ENCODE measurements around the gene TNFRSF1A. TPM values are rescaled to one million over a fixed set of nuclear protein-coding genes. Genes with fewer than 3 reads are reported as not detected.
A peak's percentile ranks its signal among the peaks of the same experiment; 100 is the strongest.

TNFRSF1A gene
- total and polyA plus RNA-seq, 11 donors = 23.7 to 141 (median 54.2) TPM

DNA sequence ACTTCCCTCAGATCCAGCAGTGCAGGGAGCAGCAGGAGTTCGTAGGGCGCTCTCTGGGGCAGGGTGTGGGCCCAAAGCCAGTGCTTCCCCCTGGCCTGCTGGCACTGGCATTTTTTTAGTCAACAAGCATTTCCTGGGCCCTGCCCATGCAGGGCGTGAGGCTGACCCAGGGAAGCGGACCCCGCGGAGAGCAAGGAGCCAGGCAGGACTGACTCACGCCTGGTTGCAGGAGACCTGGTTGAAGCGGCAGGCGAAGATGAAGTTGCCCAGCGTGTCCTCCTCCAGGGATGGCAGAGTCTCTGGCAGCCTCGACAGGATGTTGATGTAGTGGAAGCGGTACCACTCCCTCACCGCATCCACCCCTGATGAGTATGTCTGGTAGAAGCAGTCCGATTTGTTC is 20.0 kb upstream of the TNFRSF1A start:
- no peak overlapping the region for H3K4me3 ChIP-seq
- no peaks in the 10 kb centered on the region for H3K36me3 ChIP-seq
- H3K4me1 ChIP-seq = peaks cover 0 to 57% (median 6%) of the 10 kb centered on the region in 12 donors
- ATAC-seq (peak in 3 of 4 donors; percentile 24 to 56 (median 28)), DNase-seq (peak in 3 of 5 donors; percentile 65 to 76 (median 68))
- 85 to 87% (median 86%) methylated on average over 14 of the region's 14 CpGs for WGBS, 4 donors
- intact Hi-C loops (cut with DNase I) = loop anchor here in 1 of 10 donors (2.0 kb wide), 1 partner anchor 19 kb away; the partner anchor contains the start of gene TNFRSF1A
- no peaks in the 10 kb centered on the region for H3K27me3 ChIP-seq
- no peak for TF ChIP-seq POLR2A (IDR thresholded peaks at IDR 0.05)
- TF ChIP-seq, protein P1, sequence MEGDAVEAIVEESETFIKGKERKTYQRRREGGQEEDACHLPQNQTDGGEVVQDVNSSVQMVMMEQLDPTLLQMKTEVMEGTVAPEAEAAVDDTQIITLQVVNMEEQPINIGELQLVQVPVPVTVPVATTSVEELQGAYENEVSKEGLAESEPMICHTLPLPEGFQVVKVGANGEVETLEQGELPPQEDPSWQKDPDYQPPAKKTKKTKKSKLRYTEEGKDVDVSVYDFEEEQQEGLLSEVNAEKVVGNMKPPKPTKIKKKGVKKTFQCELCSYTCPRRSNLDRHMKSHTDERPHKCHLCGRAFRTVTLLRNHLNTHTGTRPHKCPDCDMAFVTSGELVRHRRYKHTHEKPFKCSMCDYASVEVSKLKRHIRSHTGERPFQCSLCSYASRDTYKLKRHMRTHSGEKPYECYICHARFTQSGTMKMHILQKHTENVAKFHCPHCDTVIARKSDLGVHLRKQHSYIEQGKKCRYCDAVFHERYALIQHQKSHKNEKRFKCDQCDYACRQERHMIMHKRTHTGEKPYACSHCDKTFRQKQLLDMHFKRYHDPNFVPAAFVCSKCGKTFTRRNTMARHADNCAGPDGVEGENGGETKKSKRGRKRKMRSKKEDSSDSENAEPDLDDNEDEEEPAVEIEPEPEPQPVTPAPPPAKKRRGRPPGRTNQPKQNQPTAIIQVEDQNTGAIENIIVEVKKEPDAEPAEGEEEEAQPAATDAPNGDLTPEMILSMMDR (IDR thresholded peaks at IDR 0.05) = no peak
- H3K9me3 ChIP-seq = no peaks in the 10 kb centered on the region
- H3K27ac ChIP-seq = peak overlapping the region in 5 of 12 donors; percentile 13 to 60 (median 16)

DNA sequence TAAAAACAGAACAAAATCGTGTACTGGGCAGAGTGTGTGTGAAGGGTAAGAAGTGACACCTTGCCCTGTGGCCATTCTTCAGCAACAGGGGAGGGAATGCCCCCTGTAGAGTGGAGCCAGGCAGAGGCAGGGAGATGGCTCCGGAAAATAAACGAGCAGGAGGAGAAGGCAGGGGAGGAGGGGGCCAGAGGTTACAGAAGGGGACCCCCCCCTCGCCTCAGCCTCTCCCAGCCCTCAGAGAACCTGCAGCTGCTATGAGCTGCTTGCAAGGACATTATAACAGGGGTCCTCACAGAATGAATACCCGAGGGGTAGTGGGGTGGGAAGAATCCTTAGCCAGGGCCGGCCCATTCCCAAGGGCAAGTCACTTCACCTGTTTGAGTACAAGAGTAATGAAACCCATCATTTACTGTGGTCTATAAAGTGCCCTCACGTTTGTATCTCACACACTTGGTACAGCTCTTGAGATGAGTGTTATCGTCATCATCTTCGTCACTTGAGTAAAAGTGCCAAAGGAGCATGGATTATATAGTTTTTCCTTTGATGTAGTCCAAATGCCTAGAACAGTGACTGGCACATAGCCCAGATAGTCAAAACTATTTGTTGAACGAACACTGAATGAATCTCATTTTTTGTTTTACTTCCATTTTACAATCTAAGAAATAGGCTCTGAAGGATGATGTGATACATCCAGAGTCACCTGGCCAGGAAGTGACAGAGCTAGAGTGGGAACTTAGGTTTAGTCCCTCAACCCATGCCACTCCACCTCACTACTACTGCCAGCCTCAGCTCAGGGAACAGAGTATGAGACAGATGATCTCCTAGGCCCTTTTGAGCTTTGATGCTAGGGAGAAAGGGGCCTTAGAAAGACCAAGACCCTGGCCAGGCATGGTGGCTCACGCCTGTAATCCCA is 19.0 kb upstream of the TNFRSF1A start:
- H3K9me3 ChIP-seq = no peaks in the 10 kb centered on the region
- WGBS, 4 donors = 73 to 81% (median 77%) methylated on average over 11 of the region's 11 CpGs
- H3K27ac ChIP-seq = peak overlapping the region in 2 of 12 donors; percentile 57 to 60
- H3K27me3 ChIP-seq = no peaks in the 10 kb centered on the region
- no peak overlapping the region for H3K4me3 ChIP-seq
- TF ChIP-seq, protein P1 (IDR thresholded peaks at IDR 0.05) = no peak
- peaks cover 0 to 67% (median 6%) of the 10 kb centered on the region in 12 donors for H3K4me1 ChIP-seq
- ATAC-seq (no peak), DNase-seq (no peak)
- intact Hi-C loops (cut with DNase I) = no loop called here
- no peaks in the 10 kb centered on the region for H3K36me3 ChIP-seq

DNA sequence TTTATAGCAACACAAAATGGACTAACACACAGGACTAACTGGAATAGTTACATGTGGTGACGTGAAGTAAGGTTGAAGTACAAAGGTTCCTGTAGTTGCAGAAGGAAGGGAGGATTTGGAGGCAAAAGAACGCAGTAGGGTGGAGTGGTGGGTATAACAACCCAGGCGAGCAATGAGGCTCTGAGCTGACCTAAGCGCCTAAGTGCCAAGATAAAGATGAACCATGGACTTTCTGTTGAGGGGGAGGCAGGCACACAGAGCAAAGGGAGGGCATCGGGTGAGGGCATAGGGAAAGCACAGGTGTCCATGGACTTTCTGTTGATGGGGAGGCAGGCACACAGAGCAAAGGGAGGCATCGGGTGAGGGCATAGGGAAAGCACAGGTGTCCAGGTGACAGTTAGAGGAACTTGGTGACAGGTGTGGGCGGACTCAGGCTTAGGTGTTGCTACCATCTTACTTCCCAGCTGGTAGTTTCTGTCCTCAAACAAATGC is 18.2 kb upstream of the TNFRSF1A start:
- Histone ChIP-seq H3K27me3 (no peaks in the 10 kb centered on the region), H3K27ac (no peak overlapping the region), H3K9me3 (no peaks in the 10 kb centered on the region), H3K4me1 (peaks cover 0 to 72% (median 6%) of the 10 kb centered on the region in 12 donors), H3K4me3 (no peak overlapping the region), H3K36me3 (no peaks in the 10 kb centered on the region)
- no peak for DNase-seq
- TF ChIP-seq, protein P1 (IDR thresholded peaks at IDR 0.05) = no peak
- no peak for TF ChIP-seq POLR2A (IDR thresholded peaks at IDR 0.05)
- WGBS, 4 donors = 80 to 86% (median 80%) methylated on average over 7 of the region's 7 CpGs
- no peak for ATAC-seq
- intact Hi-C loops (cut with DNase I) = no loop called here

DNA sequence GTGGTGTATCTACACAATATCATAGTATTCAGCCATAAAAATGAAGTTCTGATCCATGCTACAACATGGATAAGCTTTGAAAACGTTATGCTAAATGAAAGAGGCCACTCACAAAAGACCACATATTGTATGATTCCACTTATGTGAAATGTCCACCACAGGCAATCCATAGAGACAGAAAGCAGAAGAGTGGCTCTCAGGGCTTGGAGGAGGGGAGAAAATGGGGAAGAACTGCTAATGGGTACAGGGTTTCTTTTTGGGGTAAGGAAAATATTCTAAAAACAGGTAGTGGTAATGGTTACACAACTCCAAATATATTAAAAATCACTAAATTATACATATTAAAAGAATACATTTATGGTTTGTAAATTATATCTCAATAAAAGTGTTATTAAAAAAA is 17.0 kb upstream of the TNFRSF1A start:
- no peaks in the 10 kb centered on the region for H3K27me3 ChIP-seq
- H3K4me1 ChIP-seq = peaks cover 0 to 75% (median 6%) of the 10 kb centered on the region in 12 donors
- ATAC-seq (no peak), DNase-seq (no peak)
- no peak overlapping the region for H3K4me3 ChIP-seq
- peak overlapping the region in 1 of 12 donors; percentile 37 for H3K27ac ChIP-seq
- 66 to 75% (median 71%) methylated on average over 1 of the region's 1 CpG for WGBS, 4 donors
- intact Hi-C loops (cut with DNase I) = no loop called here
- TF ChIP-seq, protein P1 (IDR thresholded peaks at IDR 0.05) = no peak
- no peaks in the 10 kb centered on the region for H3K9me3 ChIP-seq
- H3K36me3 ChIP-seq = no peaks in the 10 kb centered on the region
